IPS-20b (cell line): ENCODE data around the gene RALGDS.

Source experiments
- H3K27ac ChIP-seq: one replicate; pipeline ENCODE4 v1.5.1; 2013; ENCODE audit warnings: low read length
- H3K27me3 ChIP-seq: 2 replicates; pipeline ENCODE4 v1.6.1; 2013; ENCODE audit warnings: mild to moderate bottlenecking, low read length, inconsistent platforms; ENCODE audit not compliant: insufficient read depth
- H3K36me3 ChIP-seq: 2 replicates; pipeline ENCODE4 v1.6.1; 2013; ENCODE audit warnings: low read depth, mild to moderate bottlenecking, inconsistent platforms, low read length, moderate library complexity; ENCODE audit not compliant: insufficient read depth
- H3K4me1 ChIP-seq: 2 replicates; pipeline ENCODE4 v1.6.1; 2013; ENCODE audit warnings: mild to moderate bottlenecking, control low read depth, inconsistent platforms, low read length, moderate library complexity; ENCODE audit not compliant: insufficient read depth
- H3K4me3 ChIP-seq: 2 replicates; pipeline ENCODE4 v1.5.1; 2013; ENCODE audit warnings: mild to moderate bottlenecking, low read length, inconsistent platforms
- H3K9ac ChIP-seq: 2 replicates; pipeline ENCODE4 v1.6.1; 2013; ENCODE audit warnings: low read depth, mild to moderate bottlenecking, inconsistent platforms, low read length, moderate library complexity
- H3K9me3 ChIP-seq: 2 replicates; pipeline ENCODE4 v1.6.1; 2013; ENCODE audit warnings: mild to moderate bottlenecking, low read depth, low read length, inconsistent platforms; ENCODE audit not compliant: insufficient read depth

The RALGDS gene

DNA sequence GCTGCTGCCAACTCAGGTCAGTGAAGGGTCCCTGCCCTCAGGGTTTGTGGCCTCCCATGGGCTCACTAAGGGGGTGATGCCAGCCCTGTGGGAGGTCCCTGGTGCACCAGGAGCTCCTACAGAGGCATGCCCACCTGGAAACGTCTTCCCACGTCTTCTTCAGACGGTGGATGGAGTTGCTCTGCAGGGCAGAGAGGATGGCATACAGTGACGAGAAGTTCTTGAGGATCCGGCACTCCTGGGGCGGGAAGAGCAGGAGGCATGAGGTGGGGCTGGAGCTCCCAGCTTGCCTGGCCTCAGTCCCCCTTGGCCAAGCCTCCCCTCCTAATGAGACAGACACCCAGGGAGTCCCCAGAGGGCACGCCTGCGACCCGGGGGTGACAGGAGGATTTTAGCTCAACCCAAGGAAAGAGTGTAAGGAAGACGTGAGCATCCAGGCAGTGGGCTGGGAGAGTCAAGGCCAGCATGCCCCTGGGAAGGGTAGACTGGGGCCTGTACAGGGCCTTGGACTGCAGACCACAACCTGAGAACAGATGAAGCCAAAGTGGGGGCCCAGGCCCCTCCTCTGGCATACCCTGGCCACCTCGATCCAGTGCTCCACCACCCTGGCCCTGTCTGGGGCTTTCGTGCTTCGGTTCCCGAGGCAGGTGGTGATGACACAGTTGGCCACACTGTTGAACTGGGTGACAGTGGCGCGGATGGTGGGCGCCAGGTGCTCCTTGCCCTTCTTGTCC is 14.4 kb downstream of the RALGDS start:
- no peaks in the 10 kb centered on the region; the same call in 1 of the 2 replicates for H3K27me3 ChIP-seq
- no peak overlapping the region for H3K9ac ChIP-seq
- no peaks in the 10 kb centered on the region for H3K9me3 ChIP-seq
- H3K27ac ChIP-seq = no peak overlapping the region
- H3K4me1 ChIP-seq = no peaks in the 10 kb centered on the region
- H3K4me3 ChIP-seq = no peak overlapping the region
- peaks cover 36% of the 10 kb centered on the region for H3K36me3 ChIP-seq

DNA sequence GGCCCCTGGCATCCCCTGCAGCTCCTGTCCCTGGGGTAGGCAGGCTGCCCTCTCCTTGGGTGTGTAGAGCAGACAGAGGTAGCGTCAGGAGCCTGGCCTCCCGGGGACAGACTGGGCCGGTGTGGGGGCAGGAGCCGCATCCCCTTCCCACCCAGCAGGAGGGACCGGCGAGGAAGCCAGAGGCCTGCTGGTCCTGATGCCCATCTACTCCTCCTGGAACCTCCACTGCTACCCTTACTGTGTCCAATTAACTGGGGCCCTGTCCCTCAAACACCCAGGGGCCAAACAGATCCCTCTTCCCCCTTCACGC is 15.6 kb downstream of the RALGDS start:
- Histone ChIP-seq H3K27ac (no peak overlapping the region), H3K9ac (no peak overlapping the region), H3K36me3 (peaks cover 48% of the 10 kb centered on the region), H3K4me1 (no peaks in the 10 kb centered on the region), H3K4me3 (no peak overlapping the region), H3K27me3 (no peaks in the 10 kb centered on the region), H3K9me3 (no peaks in the 10 kb centered on the region)

DNA sequence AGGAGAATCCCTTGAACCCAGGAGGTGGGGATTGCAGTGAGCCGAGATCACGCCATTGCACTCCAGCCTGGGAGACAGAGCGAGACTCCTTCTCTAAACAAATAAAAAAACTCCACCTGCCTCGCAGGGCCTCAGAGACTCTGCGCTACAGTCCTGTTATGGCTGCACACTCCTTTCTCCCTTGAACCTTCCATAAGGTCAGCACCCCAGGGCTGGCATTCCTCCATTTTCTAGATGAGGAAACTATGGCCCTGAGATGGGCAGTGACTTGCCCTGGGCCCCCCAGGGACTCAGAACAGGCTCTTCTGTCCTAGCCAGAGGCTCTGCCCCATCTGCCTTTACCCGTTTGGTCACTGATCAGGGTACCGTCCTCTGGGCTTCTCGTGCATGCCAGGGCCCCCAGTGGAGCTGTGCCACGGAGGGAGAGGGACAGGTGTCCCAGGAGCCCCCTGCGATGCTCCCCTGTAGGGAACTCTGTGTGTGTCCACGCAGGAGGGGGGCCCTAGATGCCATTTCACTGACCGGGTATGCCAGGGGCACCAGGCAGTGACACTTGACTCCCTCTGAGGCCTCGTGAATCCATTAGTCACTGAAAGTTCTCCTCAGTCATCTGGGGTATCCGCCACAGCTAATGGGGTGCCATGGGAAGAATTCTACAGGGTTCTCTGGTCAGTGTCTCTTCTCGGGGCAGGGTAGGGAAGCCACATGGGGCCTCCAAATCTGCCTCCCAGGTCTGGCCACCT is 16.2 kb downstream of the RALGDS start:
- H3K9ac ChIP-seq = no peak overlapping the region
- peaks cover 53% of the 10 kb centered on the region for H3K36me3 ChIP-seq
- H3K27me3 ChIP-seq = no peaks in the 10 kb centered on the region

DNA sequence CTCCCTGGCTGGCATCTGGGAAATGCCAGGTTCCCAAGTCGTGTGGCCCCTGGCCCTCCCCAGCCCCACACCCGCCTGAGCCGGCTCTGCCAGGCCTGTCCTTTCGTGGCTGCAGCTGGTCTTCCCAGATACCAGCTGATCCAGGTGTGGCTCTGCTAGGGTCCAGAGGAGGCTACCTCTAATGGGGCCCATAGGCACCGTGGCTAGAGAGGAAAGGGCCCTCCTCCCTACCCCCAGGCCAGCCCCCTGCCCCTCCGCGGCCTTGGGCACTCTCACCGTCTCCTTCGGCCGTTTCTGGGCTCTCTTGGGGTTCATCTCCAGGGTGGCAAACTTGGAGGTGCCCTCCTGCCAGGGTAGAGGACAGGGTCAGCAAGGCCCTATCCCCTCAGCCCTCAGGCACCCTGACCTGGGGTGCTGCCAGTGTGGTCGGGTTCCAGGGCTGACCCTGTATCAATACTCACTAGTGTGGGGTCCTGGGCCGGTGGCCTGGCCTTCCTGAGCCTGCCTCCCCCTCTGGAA is 17.0 kb downstream of the RALGDS start:
- no peaks in the 10 kb centered on the region for H3K4me1 ChIP-seq
- no peak overlapping the region for H3K27ac ChIP-seq
- H3K4me3 ChIP-seq = no peak overlapping the region
- no peaks in the 10 kb centered on the region for H3K27me3 ChIP-seq
- H3K9me3 ChIP-seq = no peaks in the 10 kb centered on the region
- no peak overlapping the region for H3K9ac ChIP-seq
- peaks cover 55% of the 10 kb centered on the region for H3K36me3 ChIP-seq

More for the DNA sequence above, 16.2 kb downstream of the RALGDS start:
- Histone ChIP-seq H3K4me1 (no peaks in the 10 kb centered on the region), H3K27ac (no peak overlapping the region), H3K9me3 (no peaks in the 10 kb centered on the region), H3K4me3 (no peak overlapping the region)

DNA sequence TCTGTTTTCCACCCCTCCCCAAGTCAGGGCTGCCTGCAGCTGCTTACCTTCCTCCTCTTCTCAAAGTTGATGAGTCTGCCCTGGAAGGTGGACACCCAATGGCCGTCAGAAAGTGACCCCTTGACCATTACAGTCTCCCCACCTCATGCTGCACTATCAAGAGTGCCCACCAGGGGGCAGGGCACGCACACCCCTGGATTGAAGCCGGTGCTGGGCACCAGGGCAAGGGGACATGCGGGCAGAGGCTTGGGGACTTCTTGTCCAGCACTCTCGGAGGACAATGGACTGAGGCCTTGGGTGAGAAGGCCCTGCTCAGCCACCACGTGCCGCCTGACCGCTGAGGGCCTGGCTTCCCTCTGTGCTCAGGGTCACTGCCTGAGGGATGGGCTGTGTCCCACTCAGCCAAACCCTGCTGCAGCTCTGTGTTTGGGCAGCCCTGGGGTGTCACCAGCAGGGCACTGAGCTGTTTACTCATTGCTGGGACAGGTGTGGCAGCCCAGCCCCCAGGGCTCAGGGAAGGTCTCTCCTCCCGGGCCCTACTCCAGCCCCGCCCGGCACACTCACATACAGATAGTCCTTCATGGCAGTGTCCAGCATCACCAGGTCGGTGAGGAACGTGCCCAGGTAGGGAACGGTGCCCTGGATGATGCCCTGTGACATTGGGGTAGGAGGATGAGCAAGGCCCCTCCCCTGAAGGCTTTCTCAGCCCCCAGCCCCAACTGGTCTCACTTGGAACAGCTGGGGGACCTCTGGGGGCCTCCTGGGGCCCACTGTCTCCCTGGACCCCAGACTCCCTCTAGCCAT is 17.7 kb downstream of the RALGDS start:
- H3K9me3 ChIP-seq = no peaks in the 10 kb centered on the region
- no peaks in the 10 kb centered on the region for H3K27me3 ChIP-seq
- no peak overlapping the region for H3K9ac ChIP-seq
- no peak overlapping the region for H3K4me3 ChIP-seq
- no peaks in the 10 kb centered on the region for H3K4me1 ChIP-seq
- no peak overlapping the region for H3K27ac ChIP-seq
- H3K36me3 ChIP-seq = peaks cover 60% of the 10 kb centered on the region

DNA sequence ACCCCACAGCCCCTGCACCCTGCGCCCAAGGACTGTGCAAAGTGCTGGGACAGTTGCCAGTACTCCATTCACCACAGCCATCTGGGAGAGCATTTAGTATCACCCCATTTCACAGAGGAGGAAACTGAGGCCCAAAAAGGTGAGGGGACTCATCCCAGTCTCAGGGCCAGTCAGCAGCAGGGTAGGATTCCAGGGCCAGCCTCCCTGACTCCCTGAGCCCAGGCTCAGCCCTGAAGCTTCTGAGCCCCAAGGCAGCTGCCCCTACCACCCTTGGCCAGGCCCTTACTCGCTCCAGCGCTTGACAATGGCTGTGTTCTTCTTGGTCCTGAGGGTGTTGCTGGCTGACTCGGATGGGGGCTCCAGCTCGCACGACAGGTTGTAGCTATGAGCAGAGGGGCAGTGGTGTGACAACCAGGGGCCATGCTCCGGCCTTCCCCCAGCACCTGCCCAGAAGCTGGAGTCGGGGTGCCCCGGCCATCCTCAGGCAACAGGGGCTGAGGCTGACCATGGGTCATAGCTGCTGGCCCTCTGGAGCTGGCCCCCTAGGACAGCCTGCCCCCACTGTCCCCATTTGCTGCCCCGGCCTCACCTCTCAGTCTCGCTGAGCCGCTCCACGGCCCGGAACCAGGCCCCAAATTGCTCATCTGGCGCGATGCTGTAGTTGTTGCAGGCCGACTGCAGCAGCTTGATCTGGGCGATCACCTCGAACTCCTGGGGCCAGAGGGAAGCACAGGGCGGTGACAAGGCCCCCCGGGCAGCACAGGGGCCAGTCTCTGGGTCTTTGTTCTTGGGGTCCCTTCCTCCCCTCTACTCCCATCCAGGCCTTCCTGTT is 18.6 kb downstream of the RALGDS start:
- Histone ChIP-seq H3K36me3 (peaks cover 62% of the 10 kb centered on the region), H3K27ac (no peak overlapping the region), H3K4me3 (no peak overlapping the region), H3K9me3 (no peaks in the 10 kb centered on the region), H3K27me3 (no peaks in the 10 kb centered on the region), H3K9ac (no peak overlapping the region), H3K4me1 (no peaks in the 10 kb centered on the region)

DNA sequence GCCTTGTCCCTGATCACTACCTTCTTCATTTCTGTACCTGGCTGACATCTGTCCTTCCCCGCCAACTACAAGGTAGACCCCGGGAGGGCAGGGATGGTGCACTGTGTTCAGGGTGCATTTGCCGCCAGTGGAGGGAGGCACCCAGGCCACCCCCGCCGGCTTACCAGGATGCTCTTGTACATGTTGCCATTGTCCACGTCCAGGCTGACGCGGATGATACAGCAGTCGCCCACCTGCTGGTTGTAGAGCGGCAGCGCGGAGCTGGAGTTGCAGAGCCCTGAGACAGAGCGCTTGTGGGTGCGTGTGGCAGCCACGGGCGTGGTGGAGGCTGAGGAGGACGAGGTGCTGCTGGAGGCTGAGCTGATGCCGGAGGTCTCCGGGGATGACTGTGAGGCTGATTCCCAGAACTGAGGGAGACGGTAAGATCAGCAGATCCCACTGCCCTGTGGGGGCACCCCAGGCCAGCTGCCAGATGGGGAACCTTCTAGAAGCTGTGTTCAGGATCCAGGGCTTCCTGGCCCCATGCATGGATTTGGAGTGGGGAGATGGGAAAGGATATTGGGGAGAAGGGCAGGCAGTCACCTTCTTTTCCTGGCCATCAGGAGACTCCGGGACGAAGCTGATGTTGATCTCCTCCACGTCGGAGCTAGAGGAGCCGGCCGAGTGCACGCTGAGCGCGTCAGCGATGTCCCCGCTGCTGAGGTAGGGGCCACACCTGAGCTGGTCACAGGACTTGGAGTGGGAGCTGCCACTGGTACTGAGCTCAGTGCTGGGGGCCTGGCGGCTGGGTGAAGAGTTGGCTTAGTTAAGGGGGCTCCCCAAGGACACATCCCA is 19.5 kb downstream of the RALGDS start:
- H3K36me3 ChIP-seq = peaks cover 61% of the 10 kb centered on the region
- peaks cover 3% of the 10 kb centered on the region for H3K9me3 ChIP-seq
- H3K27me3 ChIP-seq = no peaks in the 10 kb centered on the region

DNA sequence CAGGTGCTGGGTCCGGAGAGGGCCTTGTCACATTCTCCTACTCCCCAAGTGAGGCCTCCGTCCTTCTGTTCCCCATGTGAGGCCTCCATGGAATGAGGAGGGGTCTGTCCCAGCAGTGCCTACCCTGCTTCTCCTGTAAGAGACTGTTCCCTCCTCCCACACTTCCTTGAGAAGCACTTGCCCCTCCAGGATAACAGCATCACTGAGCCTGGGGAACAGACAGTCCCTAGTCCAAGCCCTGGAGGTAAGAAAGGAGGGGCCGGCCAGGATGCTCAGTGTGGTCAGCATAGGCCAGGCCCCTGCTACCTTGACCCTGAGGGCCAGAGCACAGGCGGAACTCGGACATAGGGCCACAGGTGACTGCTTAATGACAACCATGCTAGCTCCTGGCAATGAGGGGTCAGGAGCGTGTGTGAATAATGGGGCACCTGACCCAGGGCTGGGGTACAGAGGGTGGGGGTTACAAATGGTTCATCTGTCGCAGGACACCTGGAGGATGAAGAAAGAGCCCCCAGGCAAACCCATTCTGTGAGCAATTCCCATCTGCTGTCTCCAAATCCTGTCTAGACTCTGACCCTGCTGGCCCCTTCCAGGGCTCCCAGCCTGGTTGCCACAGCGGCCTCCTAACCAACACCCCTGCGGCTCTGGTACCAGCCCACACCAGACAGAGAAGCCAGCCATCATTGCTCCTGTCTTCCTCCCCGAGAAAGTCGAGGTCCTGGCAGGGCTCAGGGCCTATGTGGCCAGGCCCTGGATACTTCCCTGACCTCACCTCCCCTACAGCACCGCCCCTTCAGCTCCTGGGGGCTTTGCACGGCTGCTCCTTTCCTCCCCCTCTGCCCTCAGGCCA is 20.3 kb downstream of the RALGDS start:
- H3K4me3 ChIP-seq = no peak overlapping the region
- H3K27ac ChIP-seq = no peak overlapping the region
- no peaks in the 10 kb centered on the region for H3K4me1 ChIP-seq
- no peaks in the 10 kb centered on the region for H3K27me3 ChIP-seq
- no peak overlapping the region for H3K9ac ChIP-seq
- peaks cover 62% of the 10 kb centered on the region for H3K36me3 ChIP-seq
- peaks cover 11% of the 10 kb centered on the region for H3K9me3 ChIP-seq

More for the DNA sequence above, 19.5 kb downstream of the RALGDS start:
- H3K27ac ChIP-seq = no peak overlapping the region
- H3K4me3 ChIP-seq = no peak overlapping the region
- no peak overlapping the region for H3K9ac ChIP-seq
- H3K4me1 ChIP-seq = no peaks in the 10 kb centered on the region

DNA sequence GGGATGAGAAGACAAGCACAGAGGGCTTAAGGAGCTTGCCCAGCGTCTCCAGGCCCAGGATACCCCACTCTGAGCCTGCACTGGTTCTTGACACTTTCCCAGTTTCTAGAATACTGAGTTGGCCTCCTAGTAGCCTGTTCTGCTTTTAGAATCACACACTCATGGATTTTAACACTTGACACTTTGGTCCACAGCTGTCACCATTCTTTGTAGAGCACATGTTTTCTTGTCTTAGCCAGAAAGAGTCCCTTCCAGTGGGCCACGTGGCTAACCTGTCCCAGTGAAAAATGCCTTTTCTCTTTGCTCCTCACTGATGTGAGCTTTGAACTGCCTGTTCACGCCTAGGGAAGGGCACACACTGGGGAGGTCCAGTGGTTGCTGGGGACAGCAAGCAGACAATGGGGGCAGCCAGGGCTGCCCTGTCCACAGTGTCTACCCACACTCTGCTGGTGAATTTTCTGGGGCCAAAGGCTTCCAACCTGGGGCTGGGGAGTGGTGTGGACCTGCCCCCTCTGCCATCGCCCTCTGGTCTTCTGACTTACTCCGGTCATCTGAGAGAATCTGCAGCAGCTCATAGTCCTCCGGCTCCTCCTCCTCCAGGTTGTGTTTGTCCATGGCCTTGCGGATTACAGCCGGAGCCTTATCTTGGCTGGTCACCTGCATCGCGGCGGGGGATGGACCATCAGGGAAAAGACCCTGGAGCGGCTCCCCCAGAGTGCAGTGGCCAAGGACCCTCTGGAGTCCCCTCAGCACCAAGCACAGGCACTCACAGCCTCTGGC is 21.1 kb downstream of the RALGDS start:
- Histone ChIP-seq H3K9ac (no peak overlapping the region), H3K27me3 (no peaks in the 10 kb centered on the region), H3K36me3 (peaks cover 62% of the 10 kb centered on the region)

More for the DNA sequence above, 21.1 kb downstream of the RALGDS start:
- no peak overlapping the region for H3K4me3 ChIP-seq
- H3K4me1 ChIP-seq = no peaks in the 10 kb centered on the region
- H3K9me3 ChIP-seq = peaks cover 12% of the 10 kb centered on the region
- H3K27ac ChIP-seq = no peak overlapping the region
